Ascending aorta (tissue), 2 donors: Measurements from ENCODE around the gene RPS2. TPM values are rescaled to one million over a fixed set of nuclear protein-coding genes. Genes with fewer than 3 reads are reported as not detected.
A peak's percentile ranks its signal among the peaks of the same experiment; 100 is the strongest.

Experiments
- DNase-seq, 2 donors: peaks; one replicate each; pipeline ENCODE4 v3.0.0-alpha.2; 2019; ENCODE audit warnings: low spot score in 2 of 2
- H3K27ac ChIP-seq, 2 donors: fragments of 200-600 bp; sonication (generic); one replicate each; pipeline ENCODE4 v1.5.1; 2016 to 2017; ENCODE audit warnings: mild to moderate bottlenecking in 1 of 2
- H3K27me3 ChIP-seq: fragments of 200-600 bp; sonication (generic); one replicate; pipeline ENCODE4 v1.5.1; 2017
- H3K36me3 ChIP-seq, 2 donors: fragments of 200-600 bp; sonication (generic); one replicate each; pipeline ENCODE4 v1.5.1; 2016
- H3K4me1 ChIP-seq, 2 donors: fragments of 200-600 bp; sonication (generic); one replicate each; pipeline ENCODE4 v1.5.1; 2016 to 2017; ENCODE audit warnings: mild to moderate bottlenecking in 1 of 2
- H3K4me3 ChIP-seq, 2 donors: fragments of 200-600 bp; sonication (generic); one replicate each; pipeline ENCODE4 v1.5.1; 2016 to 2017; ENCODE audit warnings: mild to moderate bottlenecking in 1 of 2
- H3K9me3 ChIP-seq, 2 donors: fragments of 200-600 bp; sonication (generic); one replicate each; pipeline ENCODE4 v1.5.1; 2016
- CTCF ChIP-seq, 3 experiments: fragments of 200-600 bp in 2 of 3; fragments of 450-650 bp in 1 of 3; sonication (generic) in 2 of 3; IDR thresholded peaks; one replicate each; pipeline ENCODE4 v1.5.1; 2016 to 2019; ENCODE audit warnings: antibody characterized with exemption in 3 of 3, mild to moderate bottlenecking in 1 of 3, moderate library complexity in 1 of 3
- intact Hi-C: fragments of 100-400 bp; cut with DNase I; formaldehyde crosslinking; loops from one replicate; pipeline ENCODE4 v1.15.1; 2023
- total RNA-seq: library from RNA; depleted of rRNA; stranded (reverse); fragments of >200 nt; gene quantifications from one replicate; pipeline ENCODE4 v1.1.0, GENCODE V29; 2016

RPS2 gene
- total RNA-seq, 1 donor from 2014 or later, result 2,866 TPM

- no peak overlapping the region for H3K27ac ChIP-seq
- no peak for TF ChIP-seq CTCF (IDR thresholded peaks at IDR 0.05)
- peaks cover 10 to 21% of the 10 kb centered on the region in 2 donors for H3K4me1 ChIP-seq
- H3K27me3 ChIP-seq, result peaks cover 14% of the 10 kb centered on the region
- H3K4me3 ChIP-seq, result peak overlapping the region in 1 of 2 donors; percentile 95
- no peaks in the 10 kb centered on the region for H3K9me3 ChIP-seq
- intact Hi-C loops, result no loop called here
- peaks cover 14 to 16% of the 10 kb centered on the region in 2 donors for H3K36me3 ChIP-seq
- DNase-seq, result no peak
These were observed 21.0 kb upstream of the RPS2 start for GRCh38 chr16:1985466-1986150.

- Histone ChIP-seq H3K27me3 (peaks cover 16% of the 10 kb centered on the region), H3K4me1 (peaks cover 10 to 16% of the 10 kb centered on the region in 2 donors), H3K36me3 (peaks cover 14 to 16% of the 10 kb centered on the region in 2 donors), H3K4me3 (peak overlapping the region; percentile 84 to 95), H3K27ac (peak overlapping the region; percentile 49 to 54), H3K9me3 (no peaks in the 10 kb centered on the region)
- no peak for DNase-seq
- no peak for TF ChIP-seq CTCF (IDR thresholded peaks at IDR 0.05)
- intact Hi-C loops, result no loop called here
These were observed 20.0 kb upstream of the RPS2 start for GRCh38 chr16:1984347-1985225.

- intact Hi-C loops, result no loop called here
- Histone ChIP-seq H3K4me1 (peaks cover 10 to 16% of the 10 kb centered on the region in 2 donors), H3K27me3 (peaks cover 17% of the 10 kb centered on the region), H3K27ac (peak within 1 kb of the TSS; percentile 49 to 61), H3K4me3 (peak within 1 kb of the TSS; percentile 84 to 95), H3K36me3 (peaks cover 14 to 18% of the 10 kb centered on the region in 2 donors), H3K9me3 (no peaks in the 10 kb centered on the region)
- TF ChIP-seq CTCF (IDR thresholded peaks at IDR 0.05), result peak in 2 of 3 experiments; percentile 29 to 40
- peak; percentile 52 to 93 for DNase-seq
These were observed 19.1 kb upstream of the RPS2 start, which contains the start of gene GFER for GRCh38 chr16:1983544-1984346. GFER (plus strand) TSS chr16:1984193; CDS start chr16:1984219, 26 bp downstream.

GRCh38 chr16:1982991-1983543 is 18.4 kb upstream of the RPS2 start:
- peak overlapping the region; percentile 49 to 61 for H3K27ac ChIP-seq
- peaks cover 17% of the 10 kb centered on the region for H3K27me3 ChIP-seq

More at GRCh38 chr16:1982991-1983543, 18.4 kb upstream of the RPS2 start:
- Histone ChIP-seq H3K36me3 (peaks cover 20 to 25% of the 10 kb centered on the region in 2 donors), H3K9me3 (no peaks in the 10 kb centered on the region), H3K4me1 (peaks cover 10 to 16% of the 10 kb centered on the region in 2 donors), H3K4me3 (peak overlapping the region; percentile 84 to 95)
- no peak for DNase-seq
- intact Hi-C loops, result no loop called here
- no peak for TF ChIP-seq CTCF (IDR thresholded peaks at IDR 0.05)
